A549 (cell line): ENCODE results near the gene ARAP3. TPM values are rescaled to one million over a fixed set of nuclear protein-coding genes. Genes with fewer than 3 reads are reported as not detected.
A peak's percentile ranks its signal among the peaks of the same experiment; 100 is the strongest.

ENCODE experiments used
- ATAC-seq, 2 experiments: fragments of 200-7000 bp in 1 of 2; fragments of >200 bp in 1 of 2; cut with Nextera tagmentation in 1 of 2; cut with Tn5 transposase in 1 of 2; 3 replicates each; pipeline versions ENCODE4 v1.8.0 to v1.9.1; 2018 to 2020; ENCODE audit warnings: mild to moderate bottlenecking in 1 of 2, moderate library complexity in 1 of 2
- CTCF ChIA-PET: fragments of 300-600 bp; sonication (Branson Sonifier 250); formaldehyde crosslinking; extraction: SDS; loops from one replicate; lab custom pipeline; 2021; ENCODE audit warnings: antibody characterized with exemption, inconsistent platforms; lab: Yijun Ruan, JAX
- POLR2A ChIA-PET: fragments of 350-600 bp; formaldehyde crosslinking; extraction: SDS; loops from one replicate; lab custom pipeline; 2021; ENCODE audit warnings: antibody characterized with exemption, inconsistent platforms; lab: Yijun Ruan, JAX
- DNase-seq, 2 experiments: peaks; one replicate each; pipeline versions ENCODE4 v3.0.0 to v3.0.0-alpha.2; 2011 to 2016; ENCODE audit warnings: low read depth in 1 of 2, low spot score in 1 of 2
- FAIRE-seq: peaks from 2 replicates; lab custom pipeline; 2011; peaks lifted over from hg19 to GRCh38; lab: Jason Lieb, UNC
- H3K27ac ChIP-seq, 2 experiments: fragments of >200 bp; sonication (Bioruptor Twin); formaldehyde crosslinking; 3 replicates each; pipeline ENCODE4 v1.5.1; 2016 to 2017
- H3K4me1 ChIP-seq: fragments of >200 bp; sonication (Bioruptor Twin); formaldehyde crosslinking; 3 replicates; pipeline ENCODE4 v1.6.1; 2016
- H3K4me2 ChIP-seq: fragments of >200 bp; sonication (Bioruptor Twin); formaldehyde crosslinking; 3 replicates; pipeline ENCODE4 v1.6.1; 2016
- H3K4me3 ChIP-seq: fragments of >200 bp; sonication (Bioruptor Twin); formaldehyde crosslinking; 3 replicates; pipeline ENCODE4 v1.5.1; 2016
- H3K9me3 ChIP-seq: fragments of >200 bp; sonication (Bioruptor Twin); formaldehyde crosslinking; 3 replicates; pipeline ENCODE4 v1.6.1; 2016
- BHLHE40 ChIP-seq: IDR thresholded peaks from 2 replicates; pipeline ENCODE4 v1.6.1; 2012; ENCODE audit warnings: low read depth, low read length, inconsistent platforms
- CEBPB ChIP-seq, 2 experiments: fragments of >200 bp in 1 of 2; sonication (Bioruptor Twin) in 1 of 2; formaldehyde crosslinking in 1 of 2; IDR thresholded peaks; 2 replicates each; pipeline ENCODE4 v1.6.1; 2012 to 2016
- CHD4 ChIP-seq: fragments of 200-600 bp; sonication (generic); IDR thresholded peaks from 2 replicates; pipeline ENCODE4 v1.6.1; 2016; ENCODE audit warnings: antibody characterized with exemption, mild to moderate bottlenecking, borderline replicate concordance
- EHMT2 ChIP-seq: fragments of 200-600 bp; sonication (generic); IDR thresholded peaks from 2 replicates; pipeline ENCODE4 v1.6.1; 2016; ENCODE audit warnings: antibody characterized with exemption, low read depth, mild to moderate bottlenecking, moderate library complexity
- ESRRA ChIP-seq: fragments of 150-350 bp; IDR thresholded peaks from 2 replicates; pipeline ENCODE4 v1.6.1; 2014; ENCODE audit warnings: mild to moderate bottlenecking, low read length, borderline replicate concordance
- FOSL2 ChIP-seq, 2 experiments: fragments of 450-650 bp in 1 of 2; fragments of >200 bp in 1 of 2; sonication (Bioruptor Twin) in 1 of 2; formaldehyde crosslinking; IDR thresholded peaks; 2 replicates each; pipeline versions ENCODE4 v1.5.0 to v1.6.1; 2016 to 2020; ENCODE audit warnings: mild to moderate bottlenecking in 1 of 2, moderate library complexity in 1 of 2
- GATA3 ChIP-seq: IDR thresholded peaks from 2 replicates; pipeline ENCODE4 v1.6.1; 2012; ENCODE audit warnings: borderline replicate concordance
- HDAC2 ChIP-seq: fragments of 200-600 bp; sonication (generic); IDR thresholded peaks from 2 replicates; pipeline ENCODE4 v1.6.1; 2016
- HEYL ChIP-seq: fragments of 250-450 bp; sonication (Bioruptor Pico); IDR thresholded peaks from 2 replicates; pipeline ENCODE4 v1.8.0; 2021; ENCODE audit warnings: mild to moderate bottlenecking, moderate library complexity
- HOXA7 ChIP-seq: fragments of 250-450 bp; sonication (Bioruptor Pico); IDR thresholded peaks from 2 replicates; pipeline ENCODE4 v1.5.0; 2020; ENCODE audit warnings: mild to moderate bottlenecking, moderate library complexity
- HOXB13 ChIP-seq: fragments of 250-450 bp; sonication (Bioruptor Pico); IDR thresholded peaks from 2 replicates; pipeline ENCODE4 v1.5.0; 2020; ENCODE audit warnings: low read depth, mild to moderate bottlenecking, moderate library complexity
- JUN ChIP-seq, 2 experiments: fragments of >200 bp; sonication (Bioruptor Twin); formaldehyde crosslinking; IDR thresholded peaks; 2 replicates in 1 of 2; 3 replicates in 1 of 2; pipeline ENCODE4 v1.6.1; 2016 to 2017
- KDM1A ChIP-seq: fragments of 200-600 bp; sonication (generic); IDR thresholded peaks from 2 replicates; pipeline ENCODE4 v1.6.1; 2016; ENCODE audit warnings: low read depth, mild to moderate bottlenecking
- KDM5A ChIP-seq: fragments of 200-600 bp; sonication (generic); IDR thresholded peaks from 2 replicates; pipeline ENCODE4 v1.6.1; 2016; ENCODE audit warnings: antibody characterized with exemption, mild to moderate bottlenecking
- MAZ ChIP-seq: fragments of 150-350 bp; IDR thresholded peaks from 2 replicates; pipeline ENCODE4 v1.6.1; 2014; ENCODE audit warnings: antibody characterized with exemption, low read depth, low read length, borderline replicate concordance
- PHF8 ChIP-seq: fragments of 200-600 bp; sonication (generic); IDR thresholded peaks from 2 replicates; pipeline ENCODE4 v1.6.1; 2016; ENCODE audit warnings: low read depth, mild to moderate bottlenecking, antibody characterized with exemption, moderate library complexity, borderline replicate concordance
- POLR2A ChIP-seq: IDR thresholded peaks from 2 replicates; pipeline ENCODE4 v1.6.1; 2012; ENCODE audit warnings: mild to moderate bottlenecking, low read length
- RARB ChIP-seq: fragments of 250-450 bp; sonication (Bioruptor Pico); IDR thresholded peaks from 2 replicates; pipeline ENCODE4 v1.8.0; 2021; ENCODE audit warnings: mild to moderate bottlenecking, moderate library complexity
- RCOR1 ChIP-seq: fragments of 150-350 bp; IDR thresholded peaks from 2 replicates; pipeline ENCODE4 v1.6.1; 2014; ENCODE audit warnings: antibody characterized with exemption, low read length, low read depth
- SREBF2 ChIP-seq: fragments of 450-650 bp; IDR thresholded peaks from 2 replicates; pipeline ENCODE4 v1.6.1; 2014; ENCODE audit warnings: mild to moderate bottlenecking, moderate library complexity
- TP53 ChIP-seq: fragments of 250-450 bp; sonication (Bioruptor Pico); IDR thresholded peaks from 2 replicates; pipeline ENCODE4 v1.5.0; 2021; ENCODE audit warnings: mild to moderate bottlenecking, moderate library complexity
- ZC3H11A ChIP-seq: fragments of 450-650 bp; IDR thresholded peaks from 2 replicates; pipeline ENCODE4 v1.6.1; 2014; ENCODE audit warnings: antibody characterized with exemption, mild to moderate bottlenecking
- ZFP36 ChIP-seq: fragments of 450-650 bp; IDR thresholded peaks from 2 replicates; pipeline ENCODE4 v1.6.1; 2014; ENCODE audit warnings: borderline replicate concordance; ENCODE audit not compliant: partially characterized antibody
- ZSCAN20 ChIP-seq: fragments of 250-450 bp; sonication (Bioruptor Pico); IDR thresholded peaks from 2 replicates; pipeline ENCODE4 v1.8.0; 2022; ENCODE audit warnings: mild to moderate bottlenecking, moderate library complexity
- WGBS: methylation state at CpG from one replicate; pipeline ENCODE4 v1.1.6; 2017; ENCODE audit errors: missing lambda C conversion rate; 5-methylcytosine and 5-hydroxymethylcytosine counted together
- polyA minus RNA-seq: library from RNA; depleted of rRNA, polyadenylated mRNA; stranded (reverse); fragments of >200 nt; gene quantifications from 2 replicates; pipeline ENCODE4 v1.2.3, GENCODE V29; 2011; rRNA and poly(A)+ RNA removed
- polyA plus RNA-seq, 4 experiments: library from polyadenylated mRNA; depleted of rRNA in 3 of 4; stranded (reverse); fragments of >200 nt; fragmentation: RNase III in 1 of 4; extraction: RNeasy Plus Mini Kit Qiagen cat#74134 plus additional on column Dnase treatment in 1 of 4; gene quantifications; 2 replicates in 3 of 4; 3 replicates in 1 of 4; pipeline ENCODE4 v1.2.3, GENCODE V29; 2011 to 2017
- TF ChIP-seq, protein P1 (sequence below): IDR thresholded peaks from 2 replicates; pipeline ENCODE4 v1.6.1; 2012
- TF ChIP-seq, protein P2 (sequence below): IDR thresholded peaks from 2 replicates; pipeline ENCODE4 v1.6.1; 2012; ENCODE audit warnings: low read depth, borderline replicate concordance
- TF ChIP-seq, protein P3 (sequence below): IDR thresholded peaks from 2 replicates; pipeline ENCODE4 v1.6.1; 2012
- TF ChIP-seq, protein P4 (sequence below): fragments of >200 bp; sonication (Bioruptor Twin); formaldehyde crosslinking; IDR thresholded peaks from 2 replicates; pipeline ENCODE4 v1.6.1; 2016
- TF ChIP-seq, protein P5 (sequence below): fragments of 150-350 bp; IDR thresholded peaks from 2 replicates; pipeline ENCODE4 v1.6.1; 2014; ENCODE audit warnings: low read depth, mild to moderate bottlenecking, low read length
- TF ChIP-seq, protein P6 (sequence below): fragments of >200 bp; sonication (Bioruptor Twin); formaldehyde crosslinking; IDR thresholded peaks from 3 replicates; pipeline ENCODE4 v1.6.1; 2016

ARAP3 gene, protein sequence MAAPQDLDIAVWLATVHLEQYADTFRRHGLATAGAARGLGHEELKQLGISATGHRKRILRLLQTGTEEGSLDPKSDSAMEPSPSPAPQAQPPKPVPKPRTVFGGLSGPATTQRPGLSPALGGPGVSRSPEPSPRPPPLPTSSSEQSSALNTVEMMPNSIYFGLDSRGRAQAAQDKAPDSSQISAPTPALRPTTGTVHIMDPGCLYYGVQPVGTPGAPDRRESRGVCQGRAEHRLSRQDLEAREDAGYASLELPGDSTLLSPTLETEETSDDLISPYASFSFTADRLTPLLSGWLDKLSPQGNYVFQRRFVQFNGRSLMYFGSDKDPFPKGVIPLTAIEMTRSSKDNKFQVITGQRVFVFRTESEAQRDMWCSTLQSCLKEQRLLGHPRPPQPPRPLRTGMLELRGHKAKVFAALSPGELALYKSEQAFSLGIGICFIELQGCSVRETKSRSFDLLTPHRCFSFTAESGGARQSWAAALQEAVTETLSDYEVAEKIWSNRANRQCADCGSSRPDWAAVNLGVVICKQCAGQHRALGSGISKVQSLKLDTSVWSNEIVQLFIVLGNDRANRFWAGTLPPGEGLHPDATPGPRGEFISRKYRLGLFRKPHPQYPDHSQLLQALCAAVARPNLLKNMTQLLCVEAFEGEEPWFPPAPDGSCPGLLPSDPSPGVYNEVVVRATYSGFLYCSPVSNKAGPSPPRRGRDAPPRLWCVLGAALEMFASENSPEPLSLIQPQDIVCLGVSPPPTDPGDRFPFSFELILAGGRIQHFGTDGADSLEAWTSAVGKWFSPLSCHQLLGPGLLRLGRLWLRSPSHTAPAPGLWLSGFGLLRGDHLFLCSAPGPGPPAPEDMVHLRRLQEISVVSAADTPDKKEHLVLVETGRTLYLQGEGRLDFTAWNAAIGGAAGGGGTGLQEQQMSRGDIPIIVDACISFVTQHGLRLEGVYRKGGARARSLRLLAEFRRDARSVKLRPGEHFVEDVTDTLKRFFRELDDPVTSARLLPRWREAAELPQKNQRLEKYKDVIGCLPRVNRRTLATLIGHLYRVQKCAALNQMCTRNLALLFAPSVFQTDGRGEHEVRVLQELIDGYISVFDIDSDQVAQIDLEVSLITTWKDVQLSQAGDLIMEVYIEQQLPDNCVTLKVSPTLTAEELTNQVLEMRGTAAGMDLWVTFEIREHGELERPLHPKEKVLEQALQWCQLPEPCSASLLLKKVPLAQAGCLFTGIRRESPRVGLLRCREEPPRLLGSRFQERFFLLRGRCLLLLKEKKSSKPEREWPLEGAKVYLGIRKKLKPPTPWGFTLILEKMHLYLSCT (N-terminal part only)
- 3.0 and 4.5 TPM in 2 replicates for polyA plus RNA-seq (2011; rRNA removed)
- polyA plus RNA-seq (2012; cell fraction: cytosol; rRNA removed), result 3.6 and 4.3 TPM in 2 replicates
- polyA plus RNA-seq (2012; cell fraction: nucleus; rRNA removed), result 16.2 and 16.7 TPM in 2 replicates
- polyA plus RNA-seq (2017; fragmentation: RNase III; extraction: RNeasy Plus Mini Kit Qiagen cat#74134 plus additional on column Dnase treatment), result 5.1 to 6.9 TPM (median 6.6 TPM) in 3 replicates
- polyA minus RNA-seq, result 6.8 and 8.2 TPM in 2 replicates

DNA sequence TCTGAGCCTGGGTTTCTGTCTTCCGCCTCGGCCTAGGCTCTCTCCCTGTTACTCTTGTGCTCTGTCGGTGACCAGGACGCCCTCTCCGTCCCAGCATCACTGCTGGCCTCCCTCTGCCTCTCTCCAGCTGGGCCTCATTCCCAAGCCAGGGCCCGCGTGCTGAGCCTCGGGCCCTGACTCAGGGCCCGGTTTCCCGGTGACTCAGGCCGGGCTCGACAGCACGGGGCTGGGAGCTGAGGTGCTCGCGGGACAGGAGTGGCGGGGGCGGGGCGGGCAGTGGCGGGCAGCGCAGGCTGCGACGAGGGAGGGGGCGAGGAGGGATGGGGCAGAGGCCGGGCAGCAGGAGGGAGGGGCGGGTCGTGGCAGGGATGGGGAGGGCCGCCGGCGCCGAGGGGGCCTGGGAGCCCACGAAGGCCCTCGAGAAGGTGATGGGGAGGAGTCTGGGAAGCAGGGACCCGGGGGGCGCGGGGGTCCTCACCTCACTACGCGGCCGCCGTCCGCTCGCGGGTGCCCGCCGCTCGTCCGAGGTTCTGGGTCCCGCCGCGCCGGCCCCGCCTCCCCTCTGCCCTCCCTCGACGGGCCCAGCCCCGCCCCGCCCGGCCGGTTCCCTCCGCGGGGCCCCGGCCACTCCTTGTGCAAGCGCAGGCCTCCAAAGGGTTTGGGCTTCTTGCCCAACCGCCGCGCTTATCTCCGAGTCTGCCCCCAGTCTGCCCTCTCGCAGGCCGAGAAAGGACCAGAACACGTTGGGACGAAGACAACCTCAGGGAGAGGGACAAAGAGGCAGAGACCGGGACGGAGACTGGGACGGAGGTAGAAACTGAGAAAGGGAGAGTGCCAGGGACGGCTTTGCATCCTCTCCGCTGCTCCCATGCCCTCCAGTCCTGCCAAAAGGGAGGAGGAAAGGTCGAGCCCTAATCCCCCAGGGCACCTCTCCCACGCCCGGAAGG, at the start of gene ARAP3:
Gene ARAP3 (minus strand): TSS at position 536 of the 947 bp plus-strand sequence. CDS start 1,744 bp downstream, outside the sequence.
- WGBS, result 14% methylated on average over 22 of the region's 77 CpGs
- Histone ChIP-seq H3K4me2 (peak within 1 kb of the TSS; percentile 93), H3K4me3 (peak within 1 kb of the TSS; percentile 49), H3K9me3 (no peaks in the 10 kb centered on the region), H3K27ac (peak within 1 kb of the TSS; percentile 88 to 98), H3K4me1 (peaks cover 24% of the 10 kb centered on the region)
- POLR2A ChIA-PET, result interaction anchor here (0.6 to 0.7 kb wide), 2 partner anchors 208 to 383 kb away, joined by 3 read pairs; no protein-coding TSS in a partner anchor
- CTCF ChIA-PET, result interaction anchor here (1.0 to 7.5 kb wide), 9 partner anchors 12 to 287 kb away, joined by 3 to 63 read pairs (median 6); partner anchors contain the start of genes PCDH1 and RNF14
- DNase-seq, result peak; percentile 69 to 75
- ATAC-seq, result peak; percentile 87 to 93
- no peak for FAIRE-seq
- TF ChIP-seq GATA3, result no peak
- peak; percentile 64 to 68 for TF ChIP-seq CEBPB (IDR thresholded peaks at IDR 0.05)
- no peak for TF ChIP-seq HOXA7 (CRISPR knock-in tag)
- no peak for TF ChIP-seq KDM1A
- TF ChIP-seq, protein P1, sequence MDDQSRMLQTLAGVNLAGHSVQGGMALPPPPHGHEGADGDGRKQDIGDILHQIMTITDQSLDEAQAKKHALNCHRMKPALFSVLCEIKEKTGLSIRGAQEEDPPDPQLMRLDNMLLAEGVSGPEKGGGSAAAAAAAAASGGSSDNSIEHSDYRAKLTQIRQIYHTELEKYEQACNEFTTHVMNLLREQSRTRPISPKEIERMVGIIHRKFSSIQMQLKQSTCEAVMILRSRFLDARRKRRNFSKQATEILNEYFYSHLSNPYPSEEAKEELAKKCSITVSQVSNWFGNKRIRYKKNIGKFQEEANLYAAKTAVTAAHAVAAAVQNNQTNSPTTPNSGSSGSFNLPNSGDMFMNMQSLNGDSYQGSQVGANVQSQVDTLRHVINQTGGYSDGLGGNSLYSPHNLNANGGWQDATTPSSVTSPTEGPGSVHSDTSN, result no peak
- TF ChIP-seq, protein P2, sequence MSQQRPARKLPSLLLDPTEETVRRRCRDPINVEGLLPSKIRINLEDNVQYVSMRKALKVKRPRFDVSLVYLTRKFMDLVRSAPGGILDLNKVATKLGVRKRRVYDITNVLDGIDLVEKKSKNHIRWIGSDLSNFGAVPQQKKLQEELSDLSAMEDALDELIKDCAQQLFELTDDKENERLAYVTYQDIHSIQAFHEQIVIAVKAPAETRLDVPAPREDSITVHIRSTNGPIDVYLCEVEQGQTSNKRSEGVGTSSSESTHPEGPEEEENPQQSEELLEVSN, result peak; percentile 77
- no peak for TF ChIP-seq RARB (CRISPR knock-in tag)
- TF ChIP-seq CHD4, result no peak
- TF ChIP-seq FOSL2 (IDR thresholded peaks at IDR 0.05), result no peak
- TF ChIP-seq FOSL2 (CRISPR knock-in tag; IDR thresholded peaks at IDR 0.05), result peak; percentile 62
- no peak for TF ChIP-seq ZC3H11A
- no peak for TF ChIP-seq KDM5A
- TF ChIP-seq, protein P3, sequence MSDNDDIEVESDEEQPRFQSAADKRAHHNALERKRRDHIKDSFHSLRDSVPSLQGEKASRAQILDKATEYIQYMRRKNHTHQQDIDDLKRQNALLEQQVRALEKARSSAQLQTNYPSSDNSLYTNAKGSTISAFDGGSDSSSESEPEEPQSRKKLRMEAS, result peak; percentile 64
- no peak for TF ChIP-seq PHF8
- TF ChIP-seq, protein P4, sequence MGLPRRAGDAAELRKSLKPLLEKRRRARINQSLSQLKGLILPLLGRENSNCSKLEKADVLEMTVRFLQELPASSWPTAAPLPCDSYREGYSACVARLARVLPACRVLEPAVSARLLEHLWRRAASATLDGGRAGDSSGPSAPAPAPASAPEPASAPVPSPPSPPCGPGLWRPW, result no peak
- TF ChIP-seq MAZ, result no peak
- TF ChIP-seq JUN (IDR thresholded peaks at IDR 0.05), result peak in 1 of 2 experiments; percentile 68; a peak in 1 of 5 replicates
- TF ChIP-seq, protein P5, sequence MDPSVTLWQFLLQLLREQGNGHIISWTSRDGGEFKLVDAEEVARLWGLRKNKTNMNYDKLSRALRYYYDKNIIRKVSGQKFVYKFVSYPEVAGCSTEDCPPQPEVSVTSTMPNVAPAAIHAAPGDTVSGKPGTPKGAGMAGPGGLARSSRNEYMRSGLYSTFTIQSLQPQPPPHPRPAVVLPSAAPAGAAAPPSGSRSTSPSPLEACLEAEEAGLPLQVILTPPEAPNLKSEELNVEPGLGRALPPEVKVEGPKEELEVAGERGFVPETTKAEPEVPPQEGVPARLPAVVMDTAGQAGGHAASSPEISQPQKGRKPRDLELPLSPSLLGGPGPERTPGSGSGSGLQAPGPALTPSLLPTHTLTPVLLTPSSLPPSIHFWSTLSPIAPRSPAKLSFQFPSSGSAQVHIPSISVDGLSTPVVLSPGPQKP, result no peak
- TF ChIP-seq RCOR1, result no peak
- TF ChIP-seq ZSCAN20 (CRISPR knock-in tag), result peak; percentile 33; the same call in 1 of the 2 replicates
- TF ChIP-seq TP53 (CRISPR knock-in tag), result no peak
- no peak for TF ChIP-seq ZFP36
- TF ChIP-seq POLR2A, result peak; percentile 40
- no peak for TF ChIP-seq BHLHE40
- TF ChIP-seq, protein P6, sequence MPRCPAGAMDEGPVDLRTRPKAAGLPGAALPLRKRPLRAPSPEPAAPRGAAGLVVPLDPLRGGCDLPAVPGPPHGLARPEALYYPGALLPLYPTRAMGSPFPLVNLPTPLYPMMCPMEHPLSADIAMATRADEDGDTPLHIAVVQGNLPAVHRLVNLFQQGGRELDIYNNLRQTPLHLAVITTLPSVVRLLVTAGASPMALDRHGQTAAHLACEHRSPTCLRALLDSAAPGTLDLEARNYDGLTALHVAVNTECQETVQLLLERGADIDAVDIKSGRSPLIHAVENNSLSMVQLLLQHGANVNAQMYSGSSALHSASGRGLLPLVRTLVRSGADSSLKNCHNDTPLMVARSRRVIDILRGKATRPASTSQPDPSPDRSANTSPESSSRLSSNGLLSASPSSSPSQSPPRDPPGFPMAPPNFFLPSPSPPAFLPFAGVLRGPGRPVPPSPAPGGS, result 0 out of 3 replicates have a peak, but pooled peaks have one; percentile 46
- TF ChIP-seq ESRRA, result no peak
- no peak for TF ChIP-seq HOXB13 (CRISPR knock-in tag)
- no peak for TF ChIP-seq HDAC2
- no peak for TF ChIP-seq HEYL (CRISPR knock-in tag)
- no peak for TF ChIP-seq EHMT2
- no peak for TF ChIP-seq SREBF2
